Naive thymus-derived CD4-positive, alpha-beta T cell (primary cell): ENCODE data around the gene SQSTM1. TPM values are rescaled to one million over a fixed set of nuclear protein-coding genes. Genes with fewer than 3 reads are reported as not detected.

Source experiments
- ATAC-seq: fragments of 150-1000 bp; cut with Tn5 transposase; 2 replicates; pipeline ENCODE4 v1.10.0; 2021; ENCODE audit warnings: mild to moderate bottlenecking, moderate library complexity
- CTCF ChIA-PET: fragments of 350-600 bp; sonication (Branson Sonifier 250); formaldehyde crosslinking; loops from one replicate; lab custom pipeline; 2021; ENCODE audit warnings: antibody characterized with exemption; lab: Charles Lee
- POLR2A ChIA-PET: fragments of 350-600 bp; sonication (Branson Sonifier 250); formaldehyde crosslinking; loops from one replicate; lab custom pipeline; 2021; ENCODE audit warnings: antibody characterized with exemption, inconsistent platforms; lab: Charles Lee
- DNase-seq, 9 donors: peaks; one replicate each; pipeline versions ENCODE4 v3.0.0 to v3.0.0-alpha.2; 2020 to 2022; ENCODE audit warnings: mixed read lengths in 1 of 9
- H3K27ac ChIP-seq: one replicate; pipeline ENCODE4 v1.7.0; 2013; ENCODE audit warnings: mild to moderate bottlenecking, low read depth, low read length, moderate library complexity
- H3K27me3 ChIP-seq, 2 donors: one replicate each; pipeline ENCODE4 v1.7.0; 2013; ENCODE audit warnings: low read length in 2 of 2, mild to moderate bottlenecking in 2 of 2, moderate library complexity in 2 of 2; ENCODE audit not compliant: control insufficient read depth in 2 of 2, insufficient read depth in 2 of 2
- H3K36me3 ChIP-seq, 3 experiments: 1 replicate in 2 of 3; 2 replicates in 1 of 3; pipeline ENCODE4 v1.7.0; 2013; ENCODE audit warnings: low read length in 3 of 3, mild to moderate bottlenecking in 3 of 3, moderate library complexity in 1 of 3; ENCODE audit not compliant: insufficient read depth in 3 of 3, control insufficient read depth in 2 of 3
- H3K4me1 ChIP-seq, 2 donors: one replicate each; pipeline ENCODE4 v1.7.0; 2013; ENCODE audit warnings: low read length in 2 of 2, mild to moderate bottlenecking in 2 of 2, moderate library complexity in 1 of 2; ENCODE audit not compliant: control insufficient read depth in 2 of 2, insufficient read depth in 2 of 2
- H3K4me3 ChIP-seq: 2 replicates; pipeline ENCODE4 v1.7.0; 2013; ENCODE audit warnings: mild to moderate bottlenecking, low read length
- H3K9me3 ChIP-seq, 3 experiments: 1 replicate in 2 of 3; 2 replicates in 1 of 3; pipeline ENCODE4 v1.7.0; 2013; ENCODE audit warnings: low read length in 3 of 3; ENCODE audit not compliant: control insufficient read depth in 2 of 3
- H3K27ac Mint-ChIP-seq, 9 donors: one replicate each; pipeline ENCODE4 v1.8.0; 2020 to 2022; ENCODE audit warnings: mixed read lengths in 9 of 9, mild to moderate bottlenecking in 8 of 9, moderate library complexity in 5 of 9, inconsistent platforms in 2 of 9
- H3K27me3 Mint-ChIP-seq, 5 donors: one replicate each; pipeline ENCODE4 v1.8.0; 2021 to 2022; ENCODE audit warnings: mixed read lengths in 5 of 5, mild to moderate bottlenecking in 1 of 5
- H3K36me3 Mint-ChIP-seq, 5 donors: one replicate each; pipeline ENCODE4 v1.8.0; 2020 to 2022; ENCODE audit warnings: mixed read lengths in 5 of 5, mild to moderate bottlenecking in 3 of 5, inconsistent platforms in 1 of 5
- H3K4me1 Mint-ChIP-seq, 7 donors: one replicate each; pipeline ENCODE4 v1.8.0; 2020 to 2022; ENCODE audit warnings: mixed read lengths in 7 of 7, mild to moderate bottlenecking in 3 of 7, inconsistent platforms in 1 of 7
- H3K4me3 Mint-ChIP-seq, 10 donors: one replicate each; pipeline ENCODE4 v1.8.0; 2020 to 2022; ENCODE audit warnings: mild to moderate bottlenecking in 10 of 10, mixed read lengths in 10 of 10, moderate library complexity in 6 of 10, inconsistent platforms in 2 of 10
- H3K9me3 Mint-ChIP-seq, 11 donors: one replicate each; pipeline ENCODE4 v1.8.0; 2020 to 2022; ENCODE audit warnings: mixed read lengths in 11 of 11, mild to moderate bottlenecking in 4 of 11, inconsistent platforms in 1 of 11, moderate library complexity in 1 of 11
- intact Hi-C, 2 donors: fragments of 100-400 bp; cut with micrococcal nuclease; formaldehyde crosslinking; loops; one replicate each; pipeline ENCODE4 v1.15.1; 2023
- polyA plus RNA-seq, 2 donors: library from polyadenylated mRNA; unstranded; fragments of 300-500 nt; fragmentation: Illumina TruSeq; gene quantifications; one replicate each; pipeline ENCODE4 v1.2.3, GENCODE V29; 2021
- total RNA-seq, 6 experiments: library from RNA in 5 of 6; stranded (reverse) in 5 of 6; gene quantifications; 1 replicate in 5 of 6; 2 replicates in 1 of 6; pipeline ENCODE4 v1.2.3 and lab custom pipeline; 2021 to 2026

SQSTM1 gene
- total and polyA plus RNA-seq, 7 experiments from 2014 or later = 129 to 309 (median 222) TPM

- H3K27ac ChIP-seq = no peak overlapping the region
- H3K27ac Mint-ChIP-seq = no peak overlapping the region
- no peak for DNase-seq
- POLR2A ChIA-PET = no interaction called here
- peaks cover 0 to 20% (median 8%) of the 10 kb centered on the region in 5 donors for H3K36me3 Mint-ChIP-seq
- no peaks in the 10 kb centered on the region for H3K27me3 Mint-ChIP-seq
- no peak for ATAC-seq
- no peaks in the 10 kb centered on the region for H3K9me3 Mint-ChIP-seq
- intact Hi-C loops = no loop called here
- no peaks in the 10 kb centered on the region for H3K9me3 ChIP-seq
- H3K4me1 ChIP-seq = no peaks in the 10 kb centered on the region
- no peaks in the 10 kb centered on the region for H3K27me3 ChIP-seq
- no peak overlapping the region for H3K4me3 Mint-ChIP-seq
- peaks cover 0 to 86% (median 15%) of the 10 kb centered on the region in 3 experiments for H3K36me3 ChIP-seq
- H3K4me1 Mint-ChIP-seq = no peaks in the 10 kb centered on the region
- CTCF ChIA-PET = no interaction called here
- H3K4me3 ChIP-seq = no peak overlapping the region
Measured at GRCh38 chr5:179875741-179876609, 55.3 kb downstream of the SQSTM1 start.

- peaks cover 0 to 15% (median 10%) of the 10 kb centered on the region in 5 donors for H3K36me3 Mint-ChIP-seq
- ChIA-PET CTCF (no interaction called here), POLR2A (interaction anchor here (0.9 kb wide), 1 partner anchor 49 kb away, joined by 3 read pairs; no protein-coding TSS in a partner anchor)
- DNase-seq (no peak), ATAC-seq (no peak)
- Histone ChIP-seq H3K4me3 (no peak overlapping the region), H3K9me3 (no peaks in the 10 kb centered on the region), H3K27ac (no peak overlapping the region), H3K36me3 (peaks cover 0 to 83% (median 15%) of the 10 kb centered on the region in 3 experiments), H3K27me3 (no peaks in the 10 kb centered on the region), H3K4me1 (no peaks in the 10 kb centered on the region)
- no peaks in the 10 kb centered on the region for H3K4me1 Mint-ChIP-seq
- no peak overlapping the region for H3K27ac Mint-ChIP-seq
- no peak overlapping the region for H3K4me3 Mint-ChIP-seq
- intact Hi-C loops = no loop called here
- no peaks in the 10 kb centered on the region for H3K9me3 Mint-ChIP-seq
- H3K27me3 Mint-ChIP-seq = no peaks in the 10 kb centered on the region
Measured at GRCh38 chr5:179876610-179876952, 55.9 kb downstream of the SQSTM1 start.

- no peak overlapping the region for H3K27ac ChIP-seq
- no peak for DNase-seq
- H3K4me3 ChIP-seq = no peak overlapping the region
- no peaks in the 10 kb centered on the region for H3K27me3 ChIP-seq
- H3K4me3 Mint-ChIP-seq = no peak overlapping the region
- H3K4me1 ChIP-seq = no peaks in the 10 kb centered on the region
- no peaks in the 10 kb centered on the region for H3K27me3 Mint-ChIP-seq
- POLR2A ChIA-PET = interaction anchor here (1.0 kb wide), 1 partner anchor 11 kb away, joined by 3 read pairs; no protein-coding TSS in a partner anchor
- peaks cover 0 to 13% (median 7%) of the 10 kb centered on the region in 3 experiments for H3K9me3 ChIP-seq
- peaks cover 0 to 11% (median 2%) of the 10 kb centered on the region in 11 donors for H3K9me3 Mint-ChIP-seq
- no peak overlapping the region for H3K27ac Mint-ChIP-seq
- CTCF ChIA-PET = no interaction called here
- intact Hi-C loops = no loop called here
- ATAC-seq = no peak
- peaks cover 0 to 21% (median 16%) of the 10 kb centered on the region in 5 donors for H3K36me3 Mint-ChIP-seq
- no peaks in the 10 kb centered on the region for H3K4me1 Mint-ChIP-seq
- H3K36me3 ChIP-seq = peaks cover 0 to 72% (median 21%) of the 10 kb centered on the region in 3 experiments
Measured at GRCh38 chr5:179878222-179879002, 57.7 kb downstream of the SQSTM1 start.

- Mint-ChIP-seq H3K4me1 (no peaks in the 10 kb centered on the region), H3K9me3 (peaks cover 0 to 18% (median 9%) of the 10 kb centered on the region in 11 donors), H3K36me3 (peaks cover 6 to 29% (median 23%) of the 10 kb centered on the region in 5 donors), H3K27me3 (no peaks in the 10 kb centered on the region), H3K27ac (no peak overlapping the region), H3K4me3 (no peak overlapping the region)
- H3K27me3 ChIP-seq = no peaks in the 10 kb centered on the region
- ATAC-seq (peak; percentile 31), DNase-seq (no peak)
- H3K36me3 ChIP-seq = peaks cover 0 to 72% (median 14%) of the 10 kb centered on the region in 3 experiments
- no peak overlapping the region for H3K27ac ChIP-seq
- intact Hi-C loops = no loop called here
- peaks cover 0 to 20% (median 7%) of the 10 kb centered on the region in 3 experiments for H3K9me3 ChIP-seq
- ChIA-PET POLR2A (no interaction called here), CTCF (no interaction called here)
- H3K4me3 ChIP-seq = no peak overlapping the region
- no peaks in the 10 kb centered on the region for H3K4me1 ChIP-seq
Measured at GRCh38 chr5:179879003-179879689, 58.4 kb downstream of the SQSTM1 start.

GRCh38 chr5:179879690-179880010 is 58.9 kb downstream of the SQSTM1 start:
- Histone ChIP-seq H3K27ac (no peak overlapping the region), H3K36me3 (peaks cover 0 to 72% (median 14%) of the 10 kb centered on the region in 3 experiments), H3K4me1 (no peaks in the 10 kb centered on the region), H3K27me3 (no peaks in the 10 kb centered on the region), H3K9me3 (peaks cover 0 to 25% (median 7%) of the 10 kb centered on the region in 3 experiments), H3K4me3 (no peak overlapping the region)
- DNase-seq = no peak
- H3K27me3 Mint-ChIP-seq = no peaks in the 10 kb centered on the region
- H3K36me3 Mint-ChIP-seq = peaks cover 9 to 34% (median 28%) of the 10 kb centered on the region in 5 donors
- ChIA-PET POLR2A (no interaction called here), CTCF (no interaction called here)
- H3K27ac Mint-ChIP-seq = no peak overlapping the region
- intact Hi-C loops = no loop called here
- peaks cover 0 to 23% (median 12%) of the 10 kb centered on the region in 11 donors for H3K9me3 Mint-ChIP-seq
- ATAC-seq = no peak
- H3K4me1 Mint-ChIP-seq = no peaks in the 10 kb centered on the region
- H3K4me3 Mint-ChIP-seq = no peak overlapping the region

- ChIA-PET POLR2A (no interaction called here), CTCF (no interaction called here)
- no peak overlapping the region for H3K4me3 Mint-ChIP-seq
- ATAC-seq (no peak), DNase-seq (no peak)
- H3K4me3 ChIP-seq = no peak overlapping the region
- no peaks in the 10 kb centered on the region for H3K4me1 ChIP-seq
- H3K9me3 ChIP-seq = peaks cover 0 to 25% (median 7%) of the 10 kb centered on the region in 3 experiments
- intact Hi-C loops = no loop called here
- H3K4me1 Mint-ChIP-seq = no peaks in the 10 kb centered on the region
- H3K27me3 ChIP-seq = no peaks in the 10 kb centered on the region
- peaks cover 12 to 39% (median 33%) of the 10 kb centered on the region in 5 donors for H3K36me3 Mint-ChIP-seq
- H3K9me3 Mint-ChIP-seq = peaks cover 0 to 28% (median 13%) of the 10 kb centered on the region in 11 donors
- H3K27ac ChIP-seq = no peak overlapping the region
- no peaks in the 10 kb centered on the region for H3K27me3 Mint-ChIP-seq
- no peak overlapping the region for H3K27ac Mint-ChIP-seq
- peaks cover 0 to 72% (median 14%) of the 10 kb centered on the region in 3 experiments for H3K36me3 ChIP-seq
Measured at GRCh38 chr5:179880066-179880650, 59.5 kb downstream of the SQSTM1 start.
